RWPE1 (cell line): ENCODE data around the gene WDFY1.

Source experiments
- CTCF ChIA-PET: fragments of 350-600 bp; sonication (Branson Sonifier 250); formaldehyde crosslinking; extraction: SDS; loops from one replicate; lab custom pipeline; 2021; lab: Yijun Ruan, JAX
- POLR2A ChIA-PET: fragments of 400-600 bp; formaldehyde crosslinking; extraction: SDS; loops from one replicate; lab custom pipeline; 2020; ENCODE audit warnings: antibody characterized with exemption; ENCODE audit not compliant: low non-redundant PET; lab: Yijun Ruan, JAX
- DNase-seq: peaks from one replicate; pipeline ENCODE4 v3.0.0; 2012; ENCODE audit warnings: low spot score
- H3K27ac ChIP-seq: fragments of 450-650 bp; 2 replicates; pipeline ENCODE4 v1.5.1; 2017
- CTCF ChIP-seq: fragments of 450-650 bp; conservative IDR thresholded peaks from 2 replicates; pipeline ENCODE4 v1.5.1; 2017; ENCODE audit warnings: low read depth, mild to moderate bottlenecking

WDFY1 gene

GRCh38 chr2:223976635-223977226, 31.6 kb upstream of the WDFY1 start:
- ChIA-PET CTCF (interaction anchor here (0.6 kb wide), 1 partner anchor 41 kb away, joined by 3 read pairs; no protein-coding TSS in a partner anchor), POLR2A (no interaction called here)
- no peak for TF ChIP-seq CTCF
- DNase-seq = no peak
- no peak overlapping the region for H3K27ac ChIP-seq

- TF ChIP-seq CTCF = no peak
- POLR2A ChIA-PET = interaction anchor here (0.6 kb wide), 1 partner anchor 32 kb away, joined by 3 read pairs; no protein-coding TSS in a partner anchor
- no peak for DNase-seq
- H3K27ac ChIP-seq = no peak overlapping the region
- CTCF ChIA-PET = interaction anchor here (0.8 kb wide), 1 partner anchor 113 kb away, joined by 5 read pairs; no protein-coding TSS in a partner anchor
Observed at GRCh38 chr2:223973606-223974005, 28.5 kb upstream of the WDFY1 start.

GRCh38 chr2:223972656-223973102, 27.5 kb upstream of the WDFY1 start:
- TF ChIP-seq CTCF = no peak
- ChIA-PET POLR2A (no interaction called here), CTCF (interaction anchor here (1.0 to 5.0 kb wide), 2 partner anchors 15 to 311 kb away, joined by 3 to 76 read pairs; partner anchors contain the start of gene MRPL44)
- DNase-seq = no peak
- H3K27ac ChIP-seq = peak overlapping the region; percentile 34; the same call in 1 of the 2 replicates

GRCh38 chr2:223971731-223972130, 26.6 kb upstream of the WDFY1 start:
- no peak for DNase-seq
- no peak overlapping the region for H3K27ac ChIP-seq
- ChIA-PET POLR2A (no interaction called here), CTCF (interaction anchor here (0.7 to 5.0 kb wide), 4 partner anchors 18 to 315 kb away, joined by 5 to 76 read pairs (median 12); no protein-coding TSS in a partner anchor)
- no peak for TF ChIP-seq CTCF

- peak; percentile 32 for DNase-seq
- ChIA-PET POLR2A (no interaction called here), CTCF (interaction anchor here (0.6 to 5.0 kb wide), 24 partner anchors 9 to 961 kb away, joined by 3 to 76 read pairs (median 4); no protein-coding TSS in a partner anchor)
- H3K27ac ChIP-seq = peak overlapping the region; percentile 37; the same call in 1 of the 2 replicates
- peak; percentile 92 for TF ChIP-seq CTCF
Observed at GRCh38 chr2:223970343-223971128, 25.4 kb upstream of the WDFY1 start.

GRCh38 chr2:223969856-223970255, 24.7 kb upstream of the WDFY1 start:
- no peak for TF ChIP-seq CTCF
- ChIA-PET POLR2A (no interaction called here), CTCF (interaction anchor here (0.6 to 5.0 kb wide), 19 partner anchors 8 to 677 kb away, joined by 3 to 76 read pairs (median 4); no protein-coding TSS in a partner anchor)
- no peak overlapping the region for H3K27ac ChIP-seq
- DNase-seq = no peak
